A673 (cell line): Measurements from ENCODE around the gene SAMD10.

Experiments used
- CTCF ChIP-seq: fragments of 300-800, 200-600 bp; sonication (generic); conservative IDR thresholded peaks from 2 replicates; pipeline ENCODE4 v1.5.1; 2017; ENCODE audit warnings: low read depth, mild to moderate bottlenecking, antibody characterized with exemption, low read length, moderate library complexity, mixed read lengths
- EZH2 ChIP-seq: fragments of 200-600 bp; sonication (generic); IDR thresholded peaks from 2 replicates; pipeline ENCODE4 v1.6.1; 2017; ENCODE audit warnings: borderline replicate concordance, low read depth, mild to moderate bottlenecking, mixed read lengths, antibody characterized with exemption, low read length; ENCODE audit not compliant: poor library complexity, severe bottlenecking

GRCh38 chr20:63977739-63978276 lies 1.6 kb downstream of the SAMD10 start:
- TF ChIP-seq CTCF = no peak
- no peak for TF ChIP-seq EZH2
